Skin epidermis (tissue), 12 donors: ENCODE results near the gene SLC13A2.

Experiments
- H3K27ac ChIP-seq, 21 experiments: fragments of 200-600 bp; sonication (generic) in 11 of 21; one replicate each; pipeline ENCODE4 v1.5.0; 2020; ENCODE audit warnings: mild to moderate bottlenecking in 3 of 21, inconsistent platforms in 2 of 21, moderate library complexity in 2 of 21
- H3K4me3 ChIP-seq, 7 experiments: fragments of 200-600 bp; sonication (generic) in 2 of 7; one replicate each; pipeline ENCODE4 v1.5.0; 2020; ENCODE audit warnings: inconsistent platforms in 2 of 7, mild to moderate bottlenecking in 2 of 7, moderate library complexity in 1 of 7

The SLC13A2 gene

DNA sequence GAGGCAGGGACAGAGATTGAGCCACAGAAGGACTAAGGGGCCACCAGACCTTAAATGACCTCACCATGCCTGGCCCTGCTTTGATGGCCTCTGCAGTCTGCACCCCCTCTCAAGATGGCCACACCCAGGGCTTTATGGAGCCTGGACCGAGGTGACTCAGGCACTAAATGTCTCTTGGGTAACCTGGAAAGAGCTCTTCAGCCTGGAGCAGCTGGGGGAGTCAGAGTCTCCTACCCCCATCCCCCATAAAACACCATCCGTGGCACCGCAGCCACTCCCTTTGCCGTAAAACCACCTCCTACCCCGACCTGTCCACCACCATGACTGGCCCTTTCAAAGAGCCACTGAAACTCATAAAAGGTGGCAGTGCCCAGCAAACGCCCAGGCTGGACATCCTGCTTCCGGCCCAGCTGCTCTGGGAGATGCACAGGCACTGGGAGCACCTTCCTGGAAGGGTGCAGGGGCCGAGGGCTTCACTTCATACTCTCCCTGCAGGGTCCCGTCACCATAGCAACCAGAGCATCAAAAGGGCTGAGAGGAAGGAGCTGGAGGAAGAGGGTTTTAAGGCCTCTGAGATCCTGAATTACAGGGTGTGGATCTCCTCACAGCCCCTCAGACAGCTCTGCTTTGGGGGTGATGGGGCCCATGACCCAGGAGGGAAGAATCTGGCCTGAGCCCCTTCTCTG lies 55.0 kb downstream of the SLC13A2 start:
- Histone ChIP-seq H3K27ac (peak overlapping the region in 7 of 21 experiments; percentile 43 to 78 (median 67)), H3K4me3 (no peak overlapping the region)

- peak overlapping the region in 1 of 21 experiments; percentile 65 for H3K27ac ChIP-seq
- no peak overlapping the region for H3K4me3 ChIP-seq
These were observed 55.6 kb downstream of the SLC13A2 start for GRCh38 chr17:28529013-28529400.

GRCh38 chr17:28530250-28530649 lies 56.8 kb downstream of the SLC13A2 start:
- Histone ChIP-seq H3K27ac (peak overlapping the region in 1 of 21 experiments; percentile 48), H3K4me3 (no peak overlapping the region)

GRCh38 chr17:28530926-28531325 lies 57.5 kb downstream of the SLC13A2 start:
- no peak overlapping the region for H3K4me3 ChIP-seq

GRCh38 chr17:28532050-28532960 lies 58.9 kb downstream of the SLC13A2 start:
- Histone ChIP-seq H3K27ac (peak overlapping the region in 15 of 21 experiments; percentile 1 to 85 (median 62)), H3K4me3 (no peak overlapping the region)

More at GRCh38 chr17:28530926-28531325, 57.5 kb downstream of the SLC13A2 start:
- H3K27ac ChIP-seq: peak overlapping the region in 1 of 21 experiments; percentile 48

DNA sequence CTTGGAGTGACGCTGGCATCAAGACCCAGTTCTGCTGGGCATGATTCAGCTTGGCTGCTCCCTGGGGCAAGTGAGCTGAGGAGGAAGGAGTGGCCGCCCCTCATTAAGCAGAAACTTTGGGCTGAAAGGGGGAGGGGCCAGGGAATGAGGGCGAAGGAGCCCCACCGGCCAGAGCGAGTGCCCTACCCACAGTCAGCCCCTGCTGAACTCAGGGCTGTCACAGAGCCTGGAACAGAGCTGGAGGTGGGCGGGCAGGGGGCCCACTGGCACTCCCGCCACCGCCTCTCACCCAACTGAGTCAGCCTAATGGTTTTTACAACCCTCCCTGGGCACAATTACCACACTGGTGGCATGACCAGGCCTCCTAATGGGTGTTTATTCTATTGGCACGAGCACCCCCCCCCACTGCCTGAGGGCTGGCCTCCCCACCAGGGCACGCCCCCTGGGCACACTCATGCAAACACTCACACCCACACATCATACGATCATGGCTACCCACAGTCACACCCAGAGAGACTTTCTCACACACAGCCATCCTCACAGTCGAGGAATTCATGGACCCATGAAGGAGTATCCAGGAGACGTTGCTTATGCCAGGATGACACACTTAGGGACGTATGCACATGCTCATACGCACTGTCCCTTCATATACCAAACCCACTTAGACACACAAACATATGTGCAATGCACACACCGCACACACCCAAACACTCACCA lies 59.8 kb downstream of the SLC13A2 start:
- no peak overlapping the region for H3K4me3 ChIP-seq
- H3K27ac ChIP-seq: peak overlapping the region in 13 of 21 experiments; percentile 1 to 85 (median 62)

- no peak overlapping the region for H3K4me3 ChIP-seq
These were observed 61.4 kb downstream of the SLC13A2 start for GRCh38 chr17:28534740-28535375.

DNA sequence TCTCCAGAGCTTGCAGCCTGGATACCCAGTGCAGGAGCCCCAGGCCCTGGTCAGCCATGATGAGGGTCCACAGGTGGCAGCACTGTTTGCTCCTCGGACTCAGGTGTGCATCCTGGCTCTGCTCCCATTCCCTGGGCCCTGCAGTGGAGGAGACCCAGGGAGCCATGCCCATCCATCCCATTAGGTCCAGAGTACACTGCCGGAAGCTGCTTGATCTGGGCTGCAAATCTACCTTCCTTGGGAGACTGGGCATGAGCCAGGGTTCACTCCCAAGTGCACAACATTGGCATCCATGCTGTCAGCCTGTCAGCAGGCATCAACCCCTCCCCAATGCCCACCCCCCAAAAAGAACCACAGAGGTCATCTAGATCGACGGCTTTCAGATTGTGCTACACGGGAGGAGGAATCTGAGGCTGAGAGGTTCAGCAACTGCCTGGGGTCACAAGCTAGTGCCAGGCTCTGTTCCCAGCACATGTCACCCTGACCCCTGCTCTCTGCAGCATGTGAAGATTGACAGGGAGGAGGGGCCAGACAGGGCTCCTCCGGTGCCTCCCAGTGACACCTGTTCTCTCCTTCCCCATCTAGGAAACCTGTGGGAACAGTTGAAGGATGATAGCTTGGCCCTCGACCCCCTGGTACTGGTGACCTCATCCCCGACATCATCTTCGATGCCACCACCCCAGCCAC lies 63.2 kb downstream of the SLC13A2 start:
- no peak overlapping the region for H3K4me3 ChIP-seq
- H3K27ac ChIP-seq: no peak overlapping the region

More at GRCh38 chr17:28534740-28535375, 61.4 kb downstream of the SLC13A2 start:
- H3K27ac ChIP-seq: no peak overlapping the region

DNA sequence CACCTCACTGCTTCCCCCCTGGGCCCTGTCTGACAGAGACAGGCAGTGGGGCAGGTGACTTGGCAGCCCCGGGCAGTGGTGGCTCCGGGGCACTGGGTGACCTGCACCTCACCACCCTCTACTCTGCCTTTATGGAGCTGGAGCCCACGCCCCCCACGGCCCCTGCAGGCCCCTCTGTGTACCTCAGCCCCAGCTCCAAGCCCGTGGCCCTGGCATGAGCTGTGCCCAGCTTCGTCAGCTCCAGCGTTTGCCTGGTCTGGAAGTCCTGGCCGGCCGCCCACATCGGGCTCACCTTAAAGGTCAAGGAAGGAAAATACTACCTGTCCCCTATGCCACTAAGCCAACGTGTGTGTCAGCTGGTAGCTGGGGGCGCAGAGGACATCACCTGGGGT lies 63.8 kb downstream of the SLC13A2 start:
- no peak overlapping the region for H3K4me3 ChIP-seq
- no peak overlapping the region for H3K27ac ChIP-seq

- no peak overlapping the region for H3K27ac ChIP-seq
- H3K4me3 ChIP-seq: no peak overlapping the region
These were observed 65.0 kb downstream of the SLC13A2 start for GRCh38 chr17:28538296-28538895.

DNA sequence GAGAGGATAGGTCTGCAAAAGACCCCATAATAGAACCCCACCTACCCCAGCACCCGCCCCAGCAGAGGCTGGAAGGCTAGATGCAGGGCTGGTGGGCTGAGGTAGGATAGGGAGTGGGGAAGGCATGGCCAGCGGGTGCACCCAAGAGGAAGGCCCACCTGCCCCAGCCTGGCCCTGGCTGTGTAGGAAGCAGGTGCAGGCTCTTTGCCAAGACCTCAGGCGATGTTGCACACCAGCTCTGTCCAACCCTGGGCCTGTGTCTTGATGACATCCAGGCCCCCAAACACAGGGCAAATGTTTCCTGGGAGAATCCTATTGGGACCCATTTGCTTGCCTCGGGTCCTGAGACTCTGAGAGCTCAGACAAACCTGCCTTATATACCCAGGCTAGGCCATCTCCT lies 66.8 kb downstream of the SLC13A2 start:
- Histone ChIP-seq H3K27ac (peak overlapping the region in 1 of 21 experiments; percentile 10), H3K4me3 (no peak overlapping the region)

DNA sequence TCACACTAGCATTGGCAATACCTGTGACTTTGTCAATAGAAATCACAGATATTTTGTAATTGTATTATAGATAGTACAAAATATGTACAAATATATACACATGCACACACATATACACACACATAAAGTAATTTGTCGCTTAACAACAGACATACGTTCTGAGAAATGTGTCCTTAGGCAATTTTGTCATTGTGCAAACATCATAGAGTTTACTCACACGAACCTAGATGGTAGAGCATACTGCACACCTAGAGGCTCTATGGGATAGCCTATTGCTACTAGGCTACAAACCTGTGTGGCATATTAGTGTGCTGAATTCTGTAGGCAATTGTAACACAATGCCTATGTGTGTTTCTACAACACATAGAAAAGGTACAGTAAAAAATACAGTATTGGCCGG lies 68.0 kb downstream of the SLC13A2 start:
- no peak overlapping the region for H3K27ac ChIP-seq
- H3K4me3 ChIP-seq: no peak overlapping the region

- H3K27ac ChIP-seq: no peak overlapping the region
- no peak overlapping the region for H3K4me3 ChIP-seq
These were observed 71.1 kb downstream of the SLC13A2 start for GRCh38 chr17:28544402-28545140.

DNA sequence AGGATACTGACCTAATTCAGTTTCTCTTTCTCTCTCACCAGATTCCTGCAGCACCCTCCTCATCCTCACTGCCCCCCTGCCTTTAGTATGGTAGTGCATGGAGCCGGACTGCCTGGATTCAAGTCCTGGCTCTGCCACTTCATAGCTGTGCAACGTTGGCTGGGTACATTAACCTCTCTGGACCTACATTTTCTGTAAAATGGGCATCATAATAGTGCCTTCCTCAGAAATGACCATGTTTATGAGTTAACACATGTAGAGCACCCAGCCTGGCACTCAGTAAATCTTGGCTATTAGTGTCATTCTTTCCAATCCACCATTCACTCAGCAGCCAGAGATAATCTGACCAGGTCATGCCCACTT lies 71.7 kb downstream of the SLC13A2 start:
- Histone ChIP-seq H3K4me3 (no peak overlapping the region), H3K27ac (no peak overlapping the region)

DNA sequence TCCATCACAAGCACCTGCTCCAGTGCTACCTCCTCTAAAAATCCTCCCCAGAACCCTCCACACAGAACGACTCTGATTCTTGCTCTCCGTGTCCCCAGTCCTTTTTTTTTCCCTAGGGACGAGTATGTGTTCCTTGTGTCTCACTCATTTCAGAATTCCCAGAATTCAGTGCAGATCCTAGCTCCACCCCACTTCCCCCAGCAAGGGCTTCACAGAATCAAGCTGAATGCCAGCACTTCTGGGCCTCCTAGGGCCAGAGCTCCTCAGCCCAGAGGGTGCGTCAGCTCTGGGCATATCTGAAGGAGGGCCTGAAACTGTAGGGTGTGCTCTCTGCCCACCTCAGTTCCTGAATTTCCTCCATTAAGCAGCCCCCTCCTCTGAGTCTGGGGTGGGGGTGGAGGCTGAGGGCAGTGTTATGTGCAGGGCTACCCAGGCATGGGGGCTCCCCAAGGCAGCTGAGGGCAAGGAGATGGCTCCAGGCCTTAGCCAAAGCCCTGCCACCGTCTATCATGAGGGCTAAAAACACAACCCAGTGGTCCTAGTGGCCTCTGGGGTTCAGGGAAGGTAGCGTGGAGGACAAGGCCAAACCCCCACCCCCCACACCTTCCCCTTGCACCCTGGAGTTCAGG lies 72.5 kb downstream of the SLC13A2 start:
- H3K27ac ChIP-seq: no peak overlapping the region
- H3K4me3 ChIP-seq: no peak overlapping the region

GRCh38 chr17:28547096-28547622 lies 73.7 kb downstream of the SLC13A2 start:
- H3K27ac ChIP-seq: no peak overlapping the region
- no peak overlapping the region for H3K4me3 ChIP-seq
